Limb (tissue), 2 donors: ENCODE measurements around the gene TLCD2.
A peak's percentile ranks its signal among the peaks of the same experiment; 100 is the strongest.
"Not testable (repeated sequence)": the region's sequence is repeated elsewhere in the genome, so short reads cannot be mapped to it uniquely, and the experiment has no call there.

Experiments
- DNase-seq, 2 donors: peaks; one replicate each; pipeline ENCODE4 v3.0.0-alpha.2; 2016; ENCODE audit errors: extremely low spot score in 2 of 2

The TLCD2 gene, protein sequence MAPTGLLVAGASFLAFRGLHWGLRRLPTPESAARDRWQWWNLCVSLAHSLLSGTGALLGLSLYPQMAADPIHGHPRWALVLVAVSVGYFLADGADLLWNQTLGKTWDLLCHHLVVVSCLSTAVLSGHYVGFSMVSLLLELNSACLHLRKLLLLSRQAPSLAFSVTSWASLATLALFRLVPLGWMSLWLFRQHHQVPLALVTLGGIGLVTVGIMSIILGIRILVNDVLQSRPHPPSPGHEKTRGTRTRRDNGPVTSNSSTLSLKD

GRCh38 chr17:1709971-1710806, at the start of gene TLCD2:
TSS of gene TLCD2 (minus strand) at chr17:1710377. CDS start at chr17:1710242, 135 bp downstream.
- peak; percentile 69 to 80 for DNase-seq

GRCh38 chr17:1759529-1759928, 49.4 kb upstream of the TLCD2 start:
- DNase-seq: no peak

GRCh38 chr17:1758807-1759206, 48.6 kb upstream of the TLCD2 start:
- no peak for DNase-seq

DNA sequence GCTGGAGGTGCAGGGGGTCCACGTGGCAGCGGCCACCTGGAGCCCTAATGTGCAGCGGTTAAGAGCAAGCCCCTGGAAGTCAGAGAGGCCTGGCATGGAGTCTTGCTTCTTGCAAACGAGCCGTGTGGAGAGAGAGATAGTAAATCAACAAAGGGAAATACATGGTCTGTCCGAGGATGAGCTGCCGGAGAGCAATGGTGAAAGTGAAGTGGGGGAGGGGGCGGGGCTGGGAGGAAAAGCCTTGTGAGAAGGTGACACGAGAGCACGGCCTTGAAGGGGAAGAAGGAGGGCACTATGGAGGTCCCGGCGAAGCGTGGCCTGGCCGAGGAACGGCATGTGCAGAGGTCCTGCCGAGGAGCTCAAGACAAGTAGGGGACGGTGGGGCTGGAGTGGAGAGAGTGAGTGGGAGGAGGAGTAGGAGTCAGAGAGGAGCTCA, 45.7 kb upstream of the TLCD2 start:
- no peak for DNase-seq

DNA sequence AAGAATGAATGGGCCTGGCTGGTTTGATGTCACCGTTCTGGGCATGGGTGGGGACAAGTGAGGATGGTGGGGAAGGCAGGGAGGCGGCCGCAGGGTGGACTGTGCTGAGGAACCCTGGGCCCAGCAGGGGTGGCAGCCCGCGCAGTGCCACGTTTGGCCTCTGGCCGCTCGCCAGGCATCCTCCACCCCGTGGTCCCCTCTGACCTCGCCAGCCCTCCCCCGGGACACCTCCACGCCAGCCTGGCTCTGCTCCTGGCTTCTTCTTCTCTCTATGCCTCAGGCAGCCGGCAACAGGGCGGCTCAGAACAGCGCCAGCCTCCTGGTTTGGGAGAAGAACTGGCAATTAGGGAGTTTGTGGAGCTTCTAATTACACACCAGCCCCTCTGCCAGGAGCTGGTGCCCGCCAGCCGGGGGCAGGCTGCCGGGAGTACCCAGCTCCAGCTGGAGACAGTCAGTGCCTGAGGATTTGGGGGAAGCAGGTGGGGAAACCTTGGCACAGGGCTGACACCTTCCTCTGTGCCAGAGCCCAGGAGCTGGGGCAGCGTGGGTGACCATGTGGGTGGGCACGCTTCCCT, 45.2 kb upstream of the TLCD2 start:
- no peak for DNase-seq

GRCh38 chr17:1754430-1755112, 44.4 kb upstream of the TLCD2 start:
- no peak for DNase-seq

DNA sequence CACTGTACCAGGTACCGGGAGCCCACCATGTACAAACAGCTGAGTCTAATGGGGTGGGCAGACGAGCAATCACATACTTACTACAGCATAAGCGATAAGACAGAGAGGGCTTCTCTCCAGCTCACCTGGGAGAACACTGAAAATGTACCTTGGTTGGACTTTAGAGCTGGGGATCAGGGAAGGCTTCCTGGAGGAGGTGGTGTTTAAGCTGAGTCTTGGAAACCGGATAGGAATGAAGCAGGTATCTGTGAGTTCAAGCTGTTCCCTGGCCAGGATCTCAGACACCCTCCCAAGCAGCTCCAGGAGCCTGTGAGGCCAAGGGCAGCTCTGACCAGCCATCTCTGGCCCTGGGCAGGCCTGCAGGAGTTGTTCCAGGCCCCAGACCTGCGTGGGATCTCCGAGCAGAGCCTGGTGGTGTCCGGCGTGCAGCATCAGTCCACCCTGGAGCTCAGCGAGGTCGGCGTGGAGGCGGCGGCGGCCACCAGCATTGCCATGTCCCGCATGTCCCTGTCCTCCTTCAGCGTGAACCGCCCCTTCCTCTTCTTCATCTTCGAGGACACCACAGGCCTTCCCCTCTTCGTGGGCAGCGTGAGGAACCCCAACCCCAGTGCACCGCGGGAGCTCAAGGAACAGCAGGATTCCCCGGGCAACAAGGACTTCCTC, 43.7 kb upstream of the TLCD2 start:
- no peak for DNase-seq

- no peak for DNase-seq
Measured at GRCh38 chr17:1752425-1753262, 42.5 kb upstream of the TLCD2 start.

GRCh38 chr17:1750628-1751027, 40.5 kb upstream of the TLCD2 start:
- no peak for DNase-seq

DNA sequence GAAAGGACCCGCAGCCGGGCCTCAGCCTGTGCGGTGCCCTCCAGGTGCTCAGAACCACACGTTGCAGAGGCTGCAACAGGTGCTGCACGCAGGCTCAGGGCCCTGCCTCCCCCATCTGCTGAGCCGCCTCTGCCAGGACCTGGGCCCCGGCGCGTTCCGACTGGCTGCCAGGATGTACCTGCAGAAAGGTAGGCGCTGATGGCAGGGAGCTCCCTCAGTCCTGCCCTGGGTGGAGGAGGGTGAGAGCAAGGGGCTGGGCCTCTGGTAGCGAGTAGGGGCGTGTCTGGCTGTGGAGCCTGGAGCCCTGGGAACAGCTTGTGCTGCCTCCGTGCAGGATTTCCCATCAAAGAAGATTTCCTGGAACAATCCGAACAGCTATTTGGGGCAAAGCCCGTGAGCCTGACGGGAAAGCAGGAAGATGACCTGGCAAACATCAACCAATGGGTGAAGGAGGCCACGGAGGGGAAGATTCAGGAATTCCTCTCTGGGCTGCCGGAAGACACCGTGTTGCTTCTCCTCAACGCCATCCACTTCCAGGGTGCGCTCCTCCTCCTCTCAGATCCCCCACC, 36.9 kb upstream of the TLCD2 start:
- DNase-seq: peak in 1 of 2 donors; percentile 25

DNA sequence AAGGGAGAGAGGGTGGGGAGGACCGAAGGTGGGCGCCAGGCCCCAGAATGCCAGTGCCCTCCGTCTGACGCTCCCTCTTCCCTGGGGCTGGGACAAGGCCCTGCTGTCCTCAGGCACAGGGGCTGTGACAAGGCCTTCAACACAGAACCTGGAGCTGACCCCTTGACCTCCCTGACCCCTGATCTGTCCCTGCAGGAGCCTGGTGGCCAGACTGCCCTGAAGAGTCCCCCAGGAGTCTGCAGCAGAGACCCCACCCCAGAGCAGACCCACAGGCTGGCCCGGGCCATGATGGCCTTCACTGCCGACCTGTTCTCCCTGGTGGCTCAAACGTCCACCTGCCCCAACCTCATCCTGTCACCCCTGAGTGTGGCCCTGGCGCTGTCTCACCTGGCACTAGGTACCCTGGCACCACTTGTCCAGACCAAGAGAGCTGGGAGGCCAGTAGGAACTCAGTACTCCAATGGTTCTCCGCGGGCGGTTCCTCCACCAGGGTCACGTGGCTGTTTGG, 35.4 kb upstream of the TLCD2 start:
- no peak for DNase-seq

GRCh38 chr17:1744551-1745512, 34.7 kb upstream of the TLCD2 start:
- no peak for DNase-seq

- no peak for DNase-seq
Measured at GRCh38 chr17:1743088-1743439, 32.9 kb upstream of the TLCD2 start.

DNA sequence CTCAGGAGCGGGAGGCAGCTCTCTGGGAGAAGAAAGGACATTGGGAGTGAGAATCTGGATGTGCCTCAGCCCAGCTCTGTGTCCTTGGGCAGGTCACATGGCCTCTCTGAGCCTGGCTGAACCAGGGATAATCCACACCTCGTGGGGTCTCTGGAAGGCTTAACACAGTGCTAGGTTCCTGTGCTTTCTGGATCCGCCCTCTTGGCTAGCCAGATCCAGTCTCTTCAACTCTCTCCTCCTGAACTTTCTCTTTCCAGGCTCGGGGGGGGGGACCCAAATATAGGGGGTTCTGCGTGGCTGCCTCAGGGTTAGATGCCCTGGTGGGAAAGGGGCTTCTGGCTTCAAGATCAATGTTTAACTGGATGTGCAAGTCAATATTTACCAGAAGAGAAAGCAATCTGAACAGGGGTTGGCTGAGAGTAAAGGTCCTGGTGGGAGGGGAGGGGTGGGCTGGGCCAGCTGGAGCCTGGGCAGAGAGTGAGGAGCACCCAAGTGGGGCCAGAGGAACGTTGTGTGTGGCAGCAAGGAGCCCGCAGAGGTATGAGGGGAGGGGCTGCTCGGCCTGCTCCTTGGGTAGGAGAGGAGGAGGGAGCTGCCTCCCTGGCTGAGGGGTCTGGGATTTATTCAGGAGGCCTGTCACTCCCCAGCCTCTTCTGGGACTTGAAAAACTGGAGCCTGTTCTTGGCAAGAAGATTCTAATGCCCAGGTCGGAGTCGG, 32.4 kb upstream of the TLCD2 start, which contains the start of gene SERPINF2:
Gene SERPINF2, plus strand, starts transcription at position 501 of the 717 bp plus-strand sequence. CDS start 2,125 bp downstream, outside the sequence.
- peak in 1 of 2 donors; percentile 21 for DNase-seq

GRCh38 chr17:1741899-1742298, 31.7 kb upstream of the TLCD2 start:
- not testable (repeated sequence) for DNase-seq

- DNase-seq: peak in 1 of 2 donors; percentile 22
Measured at GRCh38 chr17:1737531-1738291, 27.5 kb upstream of the TLCD2 start.
